ENCODE data around the gene SEMA4D.

The SEMA4D gene

DNA sequence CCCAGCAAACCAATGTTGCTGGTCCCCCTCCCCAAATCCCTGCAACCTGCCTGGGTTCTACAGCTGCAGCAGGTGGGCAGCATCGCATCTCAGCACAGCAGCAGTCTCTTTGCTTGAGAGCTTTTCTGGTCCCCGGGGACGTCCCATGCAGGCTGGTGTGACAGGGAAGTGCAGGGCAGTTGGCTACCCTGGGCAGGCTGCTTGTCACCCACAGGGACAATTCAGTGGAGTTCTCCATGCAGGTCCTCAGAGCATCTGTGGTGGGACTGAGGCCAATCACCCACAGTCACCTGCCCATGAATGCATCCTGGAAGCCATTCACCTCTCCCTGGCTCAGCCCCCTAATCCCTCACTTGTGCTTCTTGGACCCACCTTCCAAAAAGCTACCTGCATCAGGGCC, 43.9 kb upstream of the SEMA4D start:
- no peak overlapping the region for H3K4me3 ChIP-seq (ENCODE audit: low read depth, low read length)
- POLR2A ChIA-PET: no interaction called here
- TF ChIP-seq, protein P1, sequence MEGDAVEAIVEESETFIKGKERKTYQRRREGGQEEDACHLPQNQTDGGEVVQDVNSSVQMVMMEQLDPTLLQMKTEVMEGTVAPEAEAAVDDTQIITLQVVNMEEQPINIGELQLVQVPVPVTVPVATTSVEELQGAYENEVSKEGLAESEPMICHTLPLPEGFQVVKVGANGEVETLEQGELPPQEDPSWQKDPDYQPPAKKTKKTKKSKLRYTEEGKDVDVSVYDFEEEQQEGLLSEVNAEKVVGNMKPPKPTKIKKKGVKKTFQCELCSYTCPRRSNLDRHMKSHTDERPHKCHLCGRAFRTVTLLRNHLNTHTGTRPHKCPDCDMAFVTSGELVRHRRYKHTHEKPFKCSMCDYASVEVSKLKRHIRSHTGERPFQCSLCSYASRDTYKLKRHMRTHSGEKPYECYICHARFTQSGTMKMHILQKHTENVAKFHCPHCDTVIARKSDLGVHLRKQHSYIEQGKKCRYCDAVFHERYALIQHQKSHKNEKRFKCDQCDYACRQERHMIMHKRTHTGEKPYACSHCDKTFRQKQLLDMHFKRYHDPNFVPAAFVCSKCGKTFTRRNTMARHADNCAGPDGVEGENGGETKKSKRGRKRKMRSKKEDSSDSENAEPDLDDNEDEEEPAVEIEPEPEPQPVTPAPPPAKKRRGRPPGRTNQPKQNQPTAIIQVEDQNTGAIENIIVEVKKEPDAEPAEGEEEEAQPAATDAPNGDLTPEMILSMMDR (IDR thresholded peaks at IDR 0.05; ENCODE audit: insufficient read depth, low read length, missing control alignments): no peak
- DNase-seq (ENCODE audit: low read depth, low spot score): no peak
- CTCF ChIA-PET: no interaction called here

DNA sequence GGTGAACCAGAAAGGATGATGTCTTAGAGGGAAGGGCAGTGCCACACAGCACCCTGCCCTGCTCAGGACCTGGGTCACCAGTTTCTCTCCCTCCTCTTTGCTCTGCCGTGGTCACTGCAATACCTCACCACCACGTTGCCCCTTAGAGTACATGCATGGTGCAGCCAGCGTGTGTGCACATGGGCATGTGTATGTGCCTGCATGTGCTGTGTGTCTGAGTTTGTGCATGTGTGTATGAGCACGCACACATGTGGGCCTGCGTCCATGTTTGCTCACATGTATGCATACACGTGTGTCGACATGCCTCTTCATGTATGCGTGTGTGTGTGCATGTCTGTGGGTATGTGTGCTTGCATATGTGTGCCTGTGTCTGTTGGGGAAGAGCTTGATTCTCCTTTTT, 41.5 kb upstream of the SEMA4D start:
- ChIA-PET POLR2A (no interaction called here), CTCF (interaction anchor here (1.2 to 2.8 kb wide), 2 partner anchors 10 to 202 kb away, joined by 3 to 24 read pairs; no protein-coding TSS in a partner anchor)
- DNase-seq (ENCODE audit: low read depth, low spot score): no peak
- no peak overlapping the region for H3K4me3 ChIP-seq (ENCODE audit: low read depth, low read length)
- TF ChIP-seq, protein P1 (IDR thresholded peaks at IDR 0.05; ENCODE audit: insufficient read depth, low read length, missing control alignments): no peak

DNA sequence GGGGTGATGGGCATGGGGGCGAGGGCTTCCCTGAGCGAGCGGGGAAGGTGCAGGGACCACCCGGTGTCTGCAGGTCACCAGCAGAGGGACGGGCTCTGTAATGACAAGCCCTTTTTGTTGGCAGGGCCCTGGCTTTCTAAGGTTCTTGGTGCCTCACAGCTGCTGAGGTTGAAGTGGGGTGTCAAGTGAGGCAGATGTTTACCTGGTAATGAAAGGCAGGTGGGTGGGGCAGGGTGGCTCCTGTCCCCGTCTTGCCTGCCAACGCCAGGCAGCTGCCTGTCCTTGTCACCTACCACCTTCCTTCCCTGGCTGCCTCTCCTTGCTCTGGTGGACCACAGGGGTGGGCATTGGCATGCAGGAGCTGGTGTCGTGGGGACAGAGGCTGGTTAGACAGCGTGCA, 41.0 kb upstream of the SEMA4D start:
- POLR2A ChIA-PET: no interaction called here

DNA sequence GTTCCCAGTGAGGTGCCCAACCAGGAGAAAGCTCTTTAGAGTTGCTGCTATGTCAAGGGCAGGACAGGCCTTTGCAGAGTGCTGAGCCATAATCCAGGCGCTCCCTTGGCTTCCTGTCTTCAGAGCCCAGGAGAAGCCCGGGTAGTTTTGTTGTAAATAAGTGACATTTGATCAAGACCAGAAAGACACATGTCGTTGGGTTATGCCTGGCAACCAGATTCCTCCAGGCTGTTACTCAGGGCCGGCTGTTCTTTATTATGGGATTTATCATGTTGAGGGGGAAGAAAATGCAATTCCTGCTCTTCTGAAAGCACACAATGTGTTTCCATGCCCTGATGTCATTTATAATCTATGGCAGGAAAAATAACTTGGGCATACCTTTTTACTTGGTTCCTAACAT, 39.3 kb upstream of the SEMA4D start:
- no peak overlapping the region for H3K4me3 ChIP-seq (ENCODE audit: low read depth, low read length)
- DNase-seq (ENCODE audit: low read depth, low spot score): no peak
- TF ChIP-seq, protein P1 (IDR thresholded peaks at IDR 0.05; ENCODE audit: insufficient read depth, low read length, missing control alignments): no peak
- POLR2A ChIA-PET: no interaction called here
- CTCF ChIA-PET: no interaction called here

More for the DNA sequence above, 41.0 kb upstream of the SEMA4D start:
- TF ChIP-seq, protein P1 (IDR thresholded peaks at IDR 0.05; ENCODE audit: insufficient read depth, low read length, missing control alignments): no peak
- H3K4me3 ChIP-seq (ENCODE audit: low read depth, low read length): no peak overlapping the region
- no peak for DNase-seq (ENCODE audit: low read depth, low spot score)
- CTCF ChIA-PET: interaction anchor here (2.8 kb wide), 1 partner anchor 11 kb away, joined by 24 read pairs; no protein-coding TSS in a partner anchor

DNA sequence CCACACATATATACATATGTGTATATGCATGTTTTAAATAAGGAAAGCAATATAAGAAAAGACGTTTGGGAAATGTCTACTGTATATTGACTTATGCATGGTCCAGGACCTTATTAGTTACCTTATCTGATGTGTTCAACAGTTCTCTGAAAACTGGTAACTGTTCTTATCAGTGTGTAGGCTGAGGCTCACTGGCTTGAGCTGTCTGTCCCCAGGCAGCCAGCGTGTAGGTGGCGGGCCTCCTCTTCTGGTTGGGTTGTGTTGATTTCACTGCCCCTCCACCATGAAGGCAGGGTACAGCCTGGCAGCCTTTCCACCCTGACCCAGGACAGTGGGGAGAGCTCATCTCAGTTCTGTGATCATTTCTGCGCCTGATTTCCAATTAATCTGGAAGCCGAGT, 38.7 kb upstream of the SEMA4D start:
- TF ChIP-seq, protein P1 (IDR thresholded peaks at IDR 0.05; ENCODE audit: insufficient read depth, low read length, missing control alignments): no peak
- no peak overlapping the region for H3K4me3 ChIP-seq (ENCODE audit: low read depth, low read length)
- DNase-seq (ENCODE audit: low read depth, low spot score): no peak
- CTCF ChIA-PET: no interaction called here
- POLR2A ChIA-PET: no interaction called here

DNA sequence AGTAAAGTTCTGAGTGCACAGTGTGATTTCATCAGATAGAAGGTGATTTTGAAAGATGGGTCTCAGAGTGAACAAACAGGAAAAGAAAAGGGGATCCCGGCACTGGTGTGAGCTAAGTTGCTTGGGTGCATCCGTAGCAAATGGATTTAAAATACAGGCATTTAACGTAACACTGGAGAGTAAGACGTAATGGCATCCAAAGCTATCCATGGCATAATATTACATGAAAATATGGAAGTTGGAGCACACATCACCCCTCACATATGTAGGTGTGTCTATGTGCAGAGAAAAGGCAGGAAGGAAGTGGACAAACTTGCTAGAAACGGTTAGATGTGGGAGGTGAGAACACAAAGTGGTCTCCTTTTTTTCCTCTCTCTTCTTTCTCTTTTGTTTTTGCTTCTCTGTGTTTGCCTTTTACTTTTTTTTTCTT, 38.2 kb upstream of the SEMA4D start:
- ChIA-PET CTCF (no interaction called here), POLR2A (no interaction called here)
- DNase-seq (ENCODE audit: low read depth, low spot score): no peak

More for the DNA sequence above, 38.2 kb upstream of the SEMA4D start:
- TF ChIP-seq, protein P1 (IDR thresholded peaks at IDR 0.05; ENCODE audit: insufficient read depth, low read length, missing control alignments): no peak
- no peak overlapping the region for H3K4me3 ChIP-seq (ENCODE audit: low read depth, low read length)
